NCI-H2196 treated with DMSO at 0.1 percent for 48 hours (cell line): ENCODE results near the gene GTPBP6.
"Not testable (repeated sequence)": the region's sequence is repeated elsewhere in the genome, so short reads cannot be mapped to it uniquely, and the experiment has no call there.

ENCODE experiments used
- DNase-seq: peaks from one replicate; lab custom pipeline; 2025; ENCODE audit not compliant: unreplicated experiment; lab: John Stamatoyannopoulos, UW

GTPBP6 gene

GRCh38 chrX:292900-293897, 25.4 kb downstream of the GTPBP6 start:
- DNase-seq = no peak

GRCh38 chrX:291411-291901, 27.1 kb downstream of the GTPBP6 start:
- DNase-seq = no peak

- DNase-seq = no peak
Measured at GRCh38 chrX:290476-291166, 28.0 kb downstream of the GTPBP6 start.

GRCh38 chrX:288561-288991, 30.0 kb downstream of the GTPBP6 start:
- DNase-seq = no peak

GRCh38 chrX:287670-288069, 30.9 kb downstream of the GTPBP6 start:
- no peak for DNase-seq

GRCh38 chrX:285076-285677, 33.4 kb downstream of the GTPBP6 start:
- DNase-seq = no peak

GRCh38 chrX:283115-283845, 35.3 kb downstream of the GTPBP6 start:
- no peak for DNase-seq

GRCh38 chrX:282000-282681, 36.5 kb downstream of the GTPBP6 start:
- DNase-seq = not testable (repeated sequence)

- no peak for DNase-seq
Measured at GRCh38 chrX:281166-281999, 37.2 kb downstream of the GTPBP6 start, which contains the start of gene PLCXD1. Gene PLCXD1 (plus strand): TSS chrX:281381. CDS start chrX:284188, 2,807 bp downstream.

- not testable (repeated sequence) for DNase-seq
Measured at GRCh38 chrX:280722-281121, 37.9 kb downstream of the GTPBP6 start.

GRCh38 chrX:279757-280604, 38.6 kb downstream of the GTPBP6 start:
- DNase-seq = not testable (repeated sequence)

- no peak for DNase-seq
Measured at GRCh38 chrX:276581-277201, 41.9 kb downstream of the GTPBP6 start.

GRCh38 chrX:275967-276580, 42.5 kb downstream of the GTPBP6 start:
- DNase-seq = no peak

GRCh38 chrX:275476-275966, 43.1 kb downstream of the GTPBP6 start:
- DNase-seq = no peak

- DNase-seq = no peak
Measured at GRCh38 chrX:274904-275475, 43.6 kb downstream of the GTPBP6 start.

GRCh38 chrX:270848-271367, 47.7 kb downstream of the GTPBP6 start:
- DNase-seq = no peak
